ENCODE data around the gene SPAG16.

DNA sequence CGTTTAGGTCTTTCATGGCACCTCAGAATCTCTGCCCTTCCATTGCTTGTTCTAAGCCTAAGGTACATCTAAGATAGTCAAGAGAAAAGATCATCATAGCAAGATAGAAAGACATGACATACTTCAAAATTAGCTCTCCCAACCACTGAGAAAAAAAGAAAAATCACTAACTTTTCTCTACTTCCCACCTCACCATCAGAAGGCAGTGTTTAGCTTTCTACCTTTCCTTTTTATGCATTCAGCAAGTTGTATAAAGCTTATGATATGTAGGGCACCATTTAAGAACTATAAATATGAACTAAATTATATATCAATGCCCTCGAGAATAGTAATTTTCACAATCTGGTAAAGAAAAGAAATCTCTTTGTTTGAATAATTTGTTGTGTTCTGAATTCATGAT is 794.8 kb downstream of the SPAG16 start:
- TF ChIP-seq, protein P1, sequence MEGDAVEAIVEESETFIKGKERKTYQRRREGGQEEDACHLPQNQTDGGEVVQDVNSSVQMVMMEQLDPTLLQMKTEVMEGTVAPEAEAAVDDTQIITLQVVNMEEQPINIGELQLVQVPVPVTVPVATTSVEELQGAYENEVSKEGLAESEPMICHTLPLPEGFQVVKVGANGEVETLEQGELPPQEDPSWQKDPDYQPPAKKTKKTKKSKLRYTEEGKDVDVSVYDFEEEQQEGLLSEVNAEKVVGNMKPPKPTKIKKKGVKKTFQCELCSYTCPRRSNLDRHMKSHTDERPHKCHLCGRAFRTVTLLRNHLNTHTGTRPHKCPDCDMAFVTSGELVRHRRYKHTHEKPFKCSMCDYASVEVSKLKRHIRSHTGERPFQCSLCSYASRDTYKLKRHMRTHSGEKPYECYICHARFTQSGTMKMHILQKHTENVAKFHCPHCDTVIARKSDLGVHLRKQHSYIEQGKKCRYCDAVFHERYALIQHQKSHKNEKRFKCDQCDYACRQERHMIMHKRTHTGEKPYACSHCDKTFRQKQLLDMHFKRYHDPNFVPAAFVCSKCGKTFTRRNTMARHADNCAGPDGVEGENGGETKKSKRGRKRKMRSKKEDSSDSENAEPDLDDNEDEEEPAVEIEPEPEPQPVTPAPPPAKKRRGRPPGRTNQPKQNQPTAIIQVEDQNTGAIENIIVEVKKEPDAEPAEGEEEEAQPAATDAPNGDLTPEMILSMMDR (IDR thresholded peaks at IDR 0.05), result no peak
- TF ChIP-seq, protein P2, sequence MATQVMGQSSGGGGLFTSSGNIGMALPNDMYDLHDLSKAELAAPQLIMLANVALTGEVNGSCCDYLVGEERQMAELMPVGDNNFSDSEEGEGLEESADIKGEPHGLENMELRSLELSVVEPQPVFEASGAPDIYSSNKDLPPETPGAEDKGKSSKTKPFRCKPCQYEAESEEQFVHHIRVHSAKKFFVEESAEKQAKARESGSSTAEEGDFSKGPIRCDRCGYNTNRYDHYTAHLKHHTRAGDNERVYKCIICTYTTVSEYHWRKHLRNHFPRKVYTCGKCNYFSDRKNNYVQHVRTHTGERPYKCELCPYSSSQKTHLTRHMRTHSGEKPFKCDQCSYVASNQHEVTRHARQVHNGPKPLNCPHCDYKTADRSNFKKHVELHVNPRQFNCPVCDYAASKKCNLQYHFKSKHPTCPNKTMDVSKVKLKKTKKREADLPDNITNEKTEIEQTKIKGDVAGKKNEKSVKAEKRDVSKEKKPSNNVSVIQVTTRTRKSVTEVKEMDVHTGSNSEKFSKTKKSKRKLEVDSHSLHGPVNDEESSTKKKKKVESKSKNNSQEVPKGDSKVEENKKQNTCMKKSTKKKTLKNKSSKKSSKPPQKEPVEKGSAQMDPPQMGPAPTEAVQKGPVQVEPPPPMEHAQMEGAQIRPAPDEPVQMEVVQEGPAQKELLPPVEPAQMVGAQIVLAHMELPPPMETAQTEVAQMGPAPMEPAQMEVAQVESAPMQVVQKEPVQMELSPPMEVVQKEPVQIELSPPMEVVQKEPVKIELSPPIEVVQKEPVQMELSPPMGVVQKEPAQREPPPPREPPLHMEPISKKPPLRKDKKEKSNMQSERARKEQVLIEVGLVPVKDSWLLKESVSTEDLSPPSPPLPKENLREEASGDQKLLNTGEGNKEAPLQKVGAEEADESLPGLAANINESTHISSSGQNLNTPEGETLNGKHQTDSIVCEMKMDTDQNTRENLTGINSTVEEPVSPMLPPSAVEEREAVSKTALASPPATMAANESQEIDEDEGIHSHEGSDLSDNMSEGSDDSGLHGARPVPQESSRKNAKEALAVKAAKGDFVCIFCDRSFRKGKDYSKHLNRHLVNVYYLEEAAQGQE (IDR thresholded peaks at IDR 0.05; ENCODE audit: insufficient read depth in 1 of 2, low read depth in 2 of 2, low read length in 1 of 2), result no peak
- no peak for TF ChIP-seq SIN3A (IDR thresholded peaks at IDR 0.05; ENCODE audit: borderline replicate concordance, insufficient read depth, low read depth, low read length)

All from Panc1 (cell line).